Esophagus squamous epithelium (tissue), 5 donors: ENCODE data around the gene TP53AIP1. TPM values are rescaled to one million over a fixed set of nuclear protein-coding genes. Genes with fewer than 3 reads are reported as not detected.

ENCODE experiments used
- DNase-seq: peaks from one replicate; lab custom pipeline; 2025; lab: John Stamatoyannopoulos, UW
- H3K27ac ChIP-seq, 4 donors: fragments of 200-600 bp; sonication (generic); one replicate each; pipeline ENCODE4 v1.5.1; 2016 to 2019; ENCODE audit warnings: mild to moderate bottlenecking in 1 of 4
- H3K27me3 ChIP-seq, 4 donors: fragments of 200-600 bp; sonication (generic); 1 replicate in 3 of 4; 2 replicates in 1 of 4; pipeline versions ENCODE4 v1.5.1 to v1.6.0; 2017 to 2021; ENCODE audit warnings: antibody characterized with exemption in 1 of 4
- H3K36me3 ChIP-seq, 3 donors: fragments of 200-600 bp; sonication (generic); one replicate each; pipeline ENCODE4 v1.5.1; 2016 to 2019
- H3K4me1 ChIP-seq, 3 donors: fragments of 200-600 bp; sonication (generic); one replicate each; pipeline ENCODE4 v1.5.1; 2017 to 2019
- H3K4me3 ChIP-seq, 4 donors: fragments of 200-600 bp; sonication (generic); 1 replicate in 3 of 4; 2 replicates in 1 of 4; pipeline ENCODE4 v1.5.1; 2016 to 2019; ENCODE audit warnings: mild to moderate bottlenecking in 2 of 4, moderate library complexity in 1 of 4
- H3K9me3 ChIP-seq, 3 donors: fragments of 200-600 bp; sonication (generic); one replicate each; pipeline ENCODE4 v1.5.1; 2016 to 2019
- POLR2A ChIP-seq, 4 donors: fragments of 450-650 bp; IDR thresholded peaks; one replicate each; pipeline ENCODE4 v1.6.1; 2017; ENCODE audit warnings: antibody characterized with exemption in 4 of 4, mild to moderate bottlenecking in 4 of 4, moderate library complexity in 3 of 4
- WGBS, 2 donors: methylation state at CpG; one replicate each; pipeline ENCODE4 v1.1.5; 2018; 5-methylcytosine and 5-hydroxymethylcytosine counted together
- intact Hi-C: fragments of 100-400 bp; cut with DNase I; formaldehyde crosslinking; loops from one replicate; pipeline ENCODE4 v1.15.0; 2022
- total RNA-seq, 4 donors: library from RNA; depleted of rRNA; stranded (reverse); fragments of >200 nt; gene quantifications; one replicate each; pipeline ENCODE4 v1.1.0, GENCODE V29; 2016
- TF ChIP-seq, protein P1 (sequence below), 6 experiments: fragments of 450-650 bp in 4 of 6; fragments of 200-600 bp in 2 of 6; sonication (generic) in 2 of 6; IDR thresholded peaks; one replicate each; pipeline ENCODE4 v1.5.1; 2016 to 2019; ENCODE audit warnings: antibody characterized with exemption in 6 of 6, mild to moderate bottlenecking in 4 of 6, moderate library complexity in 4 of 6
- donor health status: DM: yes; HTN: yes; CAD: no.

TP53AIP1 gene
- total RNA-seq, 4 donors from 2014 or later: 11.0 to 16.7 (median 13.9) TPM

GRCh38 chr11:128909438-128910125 is 33.1 kb downstream of the TP53AIP1 start:
- TF ChIP-seq, protein P1, sequence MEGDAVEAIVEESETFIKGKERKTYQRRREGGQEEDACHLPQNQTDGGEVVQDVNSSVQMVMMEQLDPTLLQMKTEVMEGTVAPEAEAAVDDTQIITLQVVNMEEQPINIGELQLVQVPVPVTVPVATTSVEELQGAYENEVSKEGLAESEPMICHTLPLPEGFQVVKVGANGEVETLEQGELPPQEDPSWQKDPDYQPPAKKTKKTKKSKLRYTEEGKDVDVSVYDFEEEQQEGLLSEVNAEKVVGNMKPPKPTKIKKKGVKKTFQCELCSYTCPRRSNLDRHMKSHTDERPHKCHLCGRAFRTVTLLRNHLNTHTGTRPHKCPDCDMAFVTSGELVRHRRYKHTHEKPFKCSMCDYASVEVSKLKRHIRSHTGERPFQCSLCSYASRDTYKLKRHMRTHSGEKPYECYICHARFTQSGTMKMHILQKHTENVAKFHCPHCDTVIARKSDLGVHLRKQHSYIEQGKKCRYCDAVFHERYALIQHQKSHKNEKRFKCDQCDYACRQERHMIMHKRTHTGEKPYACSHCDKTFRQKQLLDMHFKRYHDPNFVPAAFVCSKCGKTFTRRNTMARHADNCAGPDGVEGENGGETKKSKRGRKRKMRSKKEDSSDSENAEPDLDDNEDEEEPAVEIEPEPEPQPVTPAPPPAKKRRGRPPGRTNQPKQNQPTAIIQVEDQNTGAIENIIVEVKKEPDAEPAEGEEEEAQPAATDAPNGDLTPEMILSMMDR (IDR thresholded peaks at IDR 0.05): no peak
- TF ChIP-seq POLR2A (IDR thresholded peaks at IDR 0.05): no peak
- H3K27ac ChIP-seq: peak overlapping the region in 3 of 4 donors; percentile 15 to 60 (median 36)
- WGBS, 2 donors: 37 to 40% methylated on average over 8 of the region's 8 CpGs
- no peak overlapping the region for H3K4me3 ChIP-seq
- DNase-seq: no peak
- H3K4me1 ChIP-seq: peaks cover 15 to 73% (median 24%) of the 10 kb centered on the region in 3 donors
- intact Hi-C loops: no loop called here
- no peaks in the 10 kb centered on the region for H3K9me3 ChIP-seq
- H3K36me3 ChIP-seq: no peaks in the 10 kb centered on the region
- H3K27me3 ChIP-seq: peaks cover 0 to 6% (median 0%) of the 10 kb centered on the region in 4 donors

GRCh38 chr11:128908391-128909246 is 34.1 kb downstream of the TP53AIP1 start:
- Histone ChIP-seq H3K9me3 (no peaks in the 10 kb centered on the region), H3K4me3 (peak overlapping the region in 1 of 4 donors; percentile 28), H3K27me3 (peaks cover 0 to 6% (median 0%) of the 10 kb centered on the region in 4 donors), H3K27ac (peak overlapping the region; percentile 15 to 60 (median 28)), H3K4me1 (peaks cover 8 to 71% (median 26%) of the 10 kb centered on the region in 3 donors), H3K36me3 (no peaks in the 10 kb centered on the region)
- intact Hi-C loops: no loop called here
- TF ChIP-seq, protein P1 (IDR thresholded peaks at IDR 0.05): no peak
- TF ChIP-seq POLR2A (IDR thresholded peaks at IDR 0.05): no peak
- 2 to 14% methylated on average over 8 to 12 of the region's 12 CpGs for WGBS, 2 donors
- DNase-seq: no peak

- no peaks in the 10 kb centered on the region for H3K36me3 ChIP-seq
- 75 to 91% methylated on average over 4 of the region's 4 CpGs for WGBS, 2 donors
- peaks cover 0 to 6% (median 0%) of the 10 kb centered on the region in 4 donors for H3K27me3 ChIP-seq
- peaks cover 7 to 69% (median 26%) of the 10 kb centered on the region in 3 donors for H3K4me1 ChIP-seq
- no peak for DNase-seq
- H3K4me3 ChIP-seq: no peak overlapping the region
- H3K27ac ChIP-seq: peak overlapping the region in 1 of 4 donors; percentile 60
- intact Hi-C loops: no loop called here
- H3K9me3 ChIP-seq: no peaks in the 10 kb centered on the region
- TF ChIP-seq, protein P1 (IDR thresholded peaks at IDR 0.05): no peak
- no peak for TF ChIP-seq POLR2A (IDR thresholded peaks at IDR 0.05)
These were observed 35.1 kb downstream of the TP53AIP1 start for GRCh38 chr11:128907585-128907984.

DNA sequence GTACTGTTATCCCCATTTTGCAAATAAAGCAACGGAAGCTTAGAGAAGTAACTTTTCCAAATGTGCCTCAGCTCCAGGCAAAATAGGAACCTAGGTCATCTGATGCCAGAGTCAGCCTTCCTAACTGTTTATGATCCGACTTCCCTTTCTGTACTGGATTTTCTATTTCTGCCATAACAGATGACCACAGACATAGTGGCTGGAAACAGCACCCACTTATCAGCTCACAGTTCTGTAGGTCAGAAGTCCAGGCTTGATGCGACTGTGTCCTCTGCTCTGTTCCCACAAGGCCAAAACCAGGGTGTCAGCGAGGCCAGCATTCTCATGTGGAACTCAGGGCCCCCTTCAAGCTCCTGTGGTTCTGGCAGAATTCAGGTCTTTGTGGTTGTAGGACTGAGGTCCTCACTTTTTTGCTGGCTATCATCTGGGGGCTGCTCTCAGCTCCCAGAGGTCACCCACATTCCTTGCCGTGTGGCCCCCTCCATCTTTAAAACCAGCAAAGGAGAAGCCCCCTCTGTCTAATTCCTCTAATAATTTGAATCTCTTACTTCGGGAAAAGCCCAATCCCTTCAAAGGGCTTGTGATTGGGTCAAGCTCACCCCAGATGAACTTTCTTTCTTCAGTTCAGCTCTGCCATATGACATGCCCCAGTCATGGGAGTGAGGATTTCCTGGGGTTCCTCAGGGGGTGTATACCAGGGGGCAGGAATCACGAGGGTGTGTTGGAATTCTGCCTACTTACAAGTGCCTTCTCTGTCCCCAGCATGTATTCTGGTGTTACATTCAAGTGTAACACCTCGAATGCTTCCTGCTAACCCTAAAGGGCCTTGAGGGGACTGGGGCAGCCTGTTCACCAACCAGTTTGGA is 36.3 kb downstream of the TP53AIP1 start:
- Histone ChIP-seq H3K27me3 (peaks cover 0 to 12% (median 0%) of the 10 kb centered on the region in 4 donors), H3K27ac (peak overlapping the region; percentile 50 to 79 (median 74)), H3K9me3 (no peaks in the 10 kb centered on the region), H3K4me3 (peak overlapping the region in 3 of 4 donors; percentile 57 to 71 (median 63)), H3K36me3 (no peaks in the 10 kb centered on the region), H3K4me1 (peaks cover 7 to 69% (median 26%) of the 10 kb centered on the region in 3 donors)
- DNase-seq: no peak
- 62 to 64% methylated on average over 7 to 8 of the region's 8 CpGs for WGBS, 2 donors
- intact Hi-C loops: no loop called here
- no peak for TF ChIP-seq POLR2A (IDR thresholded peaks at IDR 0.05)
- TF ChIP-seq, protein P1 (IDR thresholded peaks at IDR 0.05): no peak
